HG03469 (cell line): ENCODE measurements around the gene DEGS1.
"Not testable (repeated sequence)": the region's sequence is repeated elsewhere in the genome, so short reads cannot be mapped to it uniquely, and the experiment has no call there.

Experiments used
- ATAC-seq: cut with Tn5 transposase; IDR thresholded peaks from one replicate; pipeline ENCODE4 v1.9.1; 2021; ENCODE audit warnings: mild to moderate bottlenecking, moderate library complexity, moderate number of reproducible peaks; ENCODE audit not compliant: unreplicated experiment

Gene DEGS1

GRCh38 chr1:224180783-224181452 is 2.1 kb upstream of the DEGS1 start:
- no peak for ATAC-seq

GRCh38 chr1:224181453-224181810 is 1.6 kb upstream of the DEGS1 start:
- no peak for ATAC-seq

DNA sequence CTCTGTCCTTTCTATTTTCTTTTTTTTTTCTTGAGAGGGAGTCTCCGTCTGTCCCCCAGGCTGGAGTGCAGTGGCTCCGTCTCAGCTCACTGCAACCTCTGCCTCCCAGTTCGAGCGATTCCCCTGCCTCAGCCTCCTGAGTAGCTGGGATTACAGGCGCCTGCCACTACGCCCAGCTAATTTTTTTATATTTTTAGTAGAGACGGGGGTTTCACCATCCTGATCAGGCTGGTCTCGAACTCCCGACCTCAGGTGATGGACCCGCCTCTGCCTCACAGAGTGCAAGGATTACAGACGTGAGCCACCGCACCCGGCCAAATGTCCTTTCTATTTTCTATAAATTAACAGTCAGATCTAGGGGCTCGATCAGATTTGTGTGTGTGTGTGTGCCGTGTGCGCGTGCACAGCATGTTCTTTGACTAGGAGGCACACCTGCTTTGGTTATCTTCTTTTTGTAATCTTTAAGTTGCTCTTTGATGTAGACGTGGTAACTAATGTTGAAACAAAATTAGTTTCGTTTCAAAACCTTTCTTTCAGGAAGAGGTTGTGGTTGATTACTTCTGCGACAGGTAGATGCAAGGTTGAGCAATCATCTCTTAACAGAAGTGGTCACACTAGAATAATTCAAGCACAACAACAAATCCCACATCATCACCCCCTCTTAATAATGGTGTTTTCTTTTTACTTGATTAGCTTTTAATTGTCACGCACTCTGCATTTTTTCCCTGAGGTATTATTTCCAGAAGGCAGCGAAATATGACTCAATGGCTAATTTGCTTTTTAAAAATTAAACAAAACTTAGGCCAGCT is 779 bp upstream of the DEGS1 start:
- peak; percentile 47 for ATAC-seq

DNA sequence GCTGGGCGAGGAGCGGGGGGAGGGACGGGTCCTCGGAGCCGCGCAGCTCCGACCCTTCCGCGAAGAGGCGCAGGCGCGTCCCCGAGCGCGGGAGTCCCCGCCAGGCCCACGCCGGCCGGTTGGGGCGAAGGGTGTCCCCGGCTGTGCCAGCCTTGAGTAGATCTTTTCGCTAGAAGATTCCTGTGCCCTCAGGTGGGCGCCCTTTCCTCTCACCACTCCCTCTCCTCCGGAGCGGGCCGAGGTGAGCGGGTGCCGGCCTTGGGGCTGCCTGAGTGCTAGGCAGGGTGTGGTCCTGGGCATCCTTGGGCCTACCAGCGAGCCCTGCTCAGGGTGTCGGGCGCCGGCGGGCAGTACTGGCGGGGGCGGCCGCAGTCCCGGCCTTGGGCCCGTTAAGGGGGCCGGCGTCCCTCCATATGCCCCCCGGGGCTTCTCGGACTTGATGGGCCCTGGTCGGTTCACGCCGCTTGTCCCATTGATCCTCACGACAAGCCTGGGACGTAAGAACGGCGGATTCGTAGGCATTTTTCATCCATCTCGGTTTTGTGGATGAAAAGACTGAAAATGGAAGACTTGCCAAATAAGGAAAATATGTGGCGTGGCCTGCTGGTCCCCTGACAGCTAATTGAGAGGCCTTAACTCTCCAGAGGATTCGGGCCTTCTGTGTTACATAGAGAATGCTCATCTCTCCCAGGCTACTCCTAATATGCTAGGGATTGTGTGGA is 712 bp downstream of the DEGS1 start:
- peak; percentile 34 for ATAC-seq

DNA sequence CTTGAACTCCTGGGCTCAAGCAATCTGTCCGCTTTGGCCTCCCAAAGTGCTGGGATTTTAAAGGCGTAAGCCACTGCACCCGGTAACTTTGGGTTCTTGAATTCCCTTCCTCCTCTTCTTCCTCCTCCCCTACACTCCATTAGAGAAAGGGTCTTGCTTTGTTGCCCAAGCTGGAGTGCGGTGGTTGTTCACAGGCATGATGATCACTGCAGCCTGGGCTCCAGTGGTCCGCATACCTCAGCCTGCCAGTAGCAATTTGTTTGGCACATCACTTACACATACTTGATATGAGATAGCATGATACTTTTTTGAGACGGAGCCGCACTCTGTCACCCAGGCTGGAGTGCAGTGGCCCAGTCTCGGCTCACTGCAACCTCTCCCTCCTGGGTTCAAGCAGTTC is 2.2 kb downstream of the DEGS1 start:
- no peak for ATAC-seq

- no peak for ATAC-seq
Observed at GRCh38 chr1:224188286-224188685, 5.2 kb downstream of the DEGS1 start.

DNA sequence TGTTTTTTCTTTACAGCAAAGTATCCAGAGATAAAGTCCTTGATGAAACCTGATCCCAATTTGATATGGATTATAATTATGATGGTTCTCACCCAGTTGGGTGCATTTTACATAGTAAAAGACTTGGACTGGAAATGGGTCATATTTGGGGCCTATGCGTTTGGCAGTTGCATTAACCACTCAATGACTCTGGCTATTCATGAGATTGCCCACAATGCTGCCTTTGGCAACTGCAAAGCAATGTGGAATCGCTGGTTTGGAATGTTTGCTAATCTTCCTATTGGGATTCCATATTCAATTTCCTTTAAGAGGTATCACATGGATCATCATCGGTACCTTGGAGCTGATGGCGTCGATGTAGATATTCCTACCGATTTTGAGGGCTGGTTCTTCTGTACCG is 6.5 kb downstream of the DEGS1 start:
- ATAC-seq, result no peak

DNA sequence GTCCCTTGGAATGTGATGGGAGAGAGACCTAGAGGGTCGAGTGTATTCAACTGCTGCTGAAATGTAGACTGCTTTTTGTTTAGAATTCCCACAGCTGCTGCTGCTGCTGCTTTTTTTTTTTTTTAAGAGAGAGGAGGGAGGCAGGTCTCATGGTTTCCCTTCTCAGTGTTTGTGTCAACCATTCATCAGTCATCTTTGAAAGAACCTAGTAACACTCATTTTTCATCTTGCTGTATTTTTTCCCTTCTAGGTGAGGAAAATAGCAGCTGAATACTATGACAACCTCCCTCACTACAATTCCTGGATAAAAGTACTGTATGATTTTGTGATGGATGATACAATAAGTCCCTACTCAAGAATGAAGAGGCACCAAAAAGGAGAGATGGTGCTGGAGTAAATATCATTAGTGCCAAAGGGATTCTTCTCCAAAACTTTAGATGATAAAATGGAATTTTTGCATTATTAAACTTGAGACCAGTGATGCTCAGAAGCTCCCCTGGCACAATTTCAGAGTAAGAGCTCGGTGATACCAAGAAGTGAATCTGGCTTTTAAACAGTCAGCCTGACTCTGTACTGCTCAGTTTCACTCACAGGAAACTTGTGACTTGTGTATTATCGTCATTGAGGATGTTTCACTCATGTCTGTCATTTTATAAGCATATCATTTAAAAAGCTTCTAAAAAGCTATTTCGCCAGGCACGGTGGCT is 9.2 kb downstream of the DEGS1 start:
- no peak for ATAC-seq

DNA sequence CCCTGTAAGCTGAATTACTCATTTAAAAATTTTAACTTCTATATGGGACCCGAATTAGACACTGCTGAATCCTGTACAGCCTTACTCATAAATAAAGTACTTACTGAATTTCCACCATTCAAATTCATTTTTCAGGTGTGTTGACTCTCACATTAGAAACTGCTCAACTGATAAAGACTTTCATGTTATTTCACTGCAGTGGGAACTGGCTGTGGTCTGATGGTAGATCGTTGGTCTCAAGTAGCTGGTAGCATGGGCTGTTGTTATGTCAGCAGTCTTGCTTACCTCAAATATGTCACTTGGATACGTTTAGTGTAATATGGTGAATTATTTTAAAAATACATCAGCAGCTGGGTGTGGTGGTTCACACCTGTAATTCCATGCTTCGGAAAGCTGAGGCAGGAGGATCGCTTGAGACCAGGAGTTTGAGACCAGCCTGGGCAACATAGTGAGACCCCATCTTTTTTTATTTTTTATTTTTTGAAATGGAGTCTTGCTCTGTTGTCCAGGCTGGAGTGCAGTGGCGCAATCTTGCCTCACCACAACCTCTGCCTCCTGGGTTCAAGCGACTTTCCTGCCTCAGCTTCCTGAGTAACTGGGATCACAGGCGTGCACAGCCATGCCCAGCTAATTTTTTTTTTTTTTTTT is 10.4 kb downstream of the DEGS1 start:
- ATAC-seq, result no peak

- ATAC-seq, result no peak
Observed at GRCh38 chr1:224196813-224197600, 14.0 kb downstream of the DEGS1 start.

DNA sequence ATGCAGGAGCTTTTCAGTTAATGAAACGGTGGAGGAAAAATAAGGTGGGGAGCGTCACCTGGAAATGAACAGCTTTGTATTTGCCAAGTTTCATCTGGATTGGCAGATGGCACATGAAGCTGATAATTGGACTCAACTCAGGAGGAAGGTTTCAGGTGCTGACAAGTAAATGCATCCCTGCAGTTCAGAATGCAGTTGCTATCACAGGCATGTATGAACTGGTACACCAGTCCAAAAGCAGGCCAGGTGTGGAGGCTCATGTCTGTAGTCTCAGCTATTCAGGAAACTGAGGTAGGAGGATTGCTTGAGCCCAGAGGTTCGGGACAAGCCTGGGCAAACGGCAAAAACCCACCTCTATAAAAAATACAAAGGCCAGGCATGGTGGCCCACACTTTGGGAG is 15.5 kb downstream of the DEGS1 start:
- ATAC-seq, result no peak

- no peak for ATAC-seq
Observed at GRCh38 chr1:224199679-224200078, 16.6 kb downstream of the DEGS1 start.

- ATAC-seq, result no peak
Observed at GRCh38 chr1:224201383-224201782, 18.3 kb downstream of the DEGS1 start.

GRCh38 chr1:224201853-224202252 is 18.8 kb downstream of the DEGS1 start:
- no peak for ATAC-seq

DNA sequence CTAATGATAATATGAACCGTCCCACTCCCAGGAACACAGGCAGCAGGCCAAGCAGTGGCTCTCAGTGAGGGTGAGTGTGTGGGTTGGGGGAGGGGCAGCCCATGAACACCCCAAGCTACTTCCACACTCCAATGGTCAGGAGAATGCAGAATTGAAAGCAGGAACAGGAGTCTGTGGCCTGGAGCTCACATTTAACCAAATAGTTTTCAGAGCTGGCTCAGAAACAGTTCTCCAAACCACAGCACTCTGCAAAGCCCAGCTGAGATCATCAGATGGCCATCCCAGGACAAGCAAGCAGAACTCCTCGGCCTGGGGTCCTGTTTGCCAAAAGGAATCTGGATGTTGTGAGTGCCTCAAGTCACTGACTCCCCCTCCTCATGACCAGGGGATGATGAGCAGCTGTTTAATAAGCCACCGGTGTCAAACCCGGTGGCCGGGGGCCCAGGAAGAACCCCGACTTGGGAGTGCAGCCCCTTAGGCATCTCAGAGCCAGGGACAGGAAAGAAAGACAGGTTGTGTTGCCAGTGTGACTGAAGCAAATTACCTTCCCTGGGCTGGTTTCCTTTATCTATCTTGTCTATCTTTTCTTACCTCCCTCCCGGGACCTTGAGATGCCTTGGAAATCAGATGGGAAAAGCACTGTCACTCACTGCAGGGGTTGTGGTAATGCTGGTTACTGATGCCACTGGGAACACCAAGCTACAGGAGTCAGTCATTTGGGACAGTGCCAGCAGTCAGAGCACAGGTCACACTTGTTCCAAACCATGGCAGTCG is 20.4 kb downstream of the DEGS1 start:
- peak; percentile 58 for ATAC-seq

- no peak for ATAC-seq
Observed at GRCh38 chr1:224205438-224205840, 22.4 kb downstream of the DEGS1 start.

GRCh38 chr1:224205931-224206538 is 23.0 kb downstream of the DEGS1 start:
- not testable (repeated sequence) for ATAC-seq

DNA sequence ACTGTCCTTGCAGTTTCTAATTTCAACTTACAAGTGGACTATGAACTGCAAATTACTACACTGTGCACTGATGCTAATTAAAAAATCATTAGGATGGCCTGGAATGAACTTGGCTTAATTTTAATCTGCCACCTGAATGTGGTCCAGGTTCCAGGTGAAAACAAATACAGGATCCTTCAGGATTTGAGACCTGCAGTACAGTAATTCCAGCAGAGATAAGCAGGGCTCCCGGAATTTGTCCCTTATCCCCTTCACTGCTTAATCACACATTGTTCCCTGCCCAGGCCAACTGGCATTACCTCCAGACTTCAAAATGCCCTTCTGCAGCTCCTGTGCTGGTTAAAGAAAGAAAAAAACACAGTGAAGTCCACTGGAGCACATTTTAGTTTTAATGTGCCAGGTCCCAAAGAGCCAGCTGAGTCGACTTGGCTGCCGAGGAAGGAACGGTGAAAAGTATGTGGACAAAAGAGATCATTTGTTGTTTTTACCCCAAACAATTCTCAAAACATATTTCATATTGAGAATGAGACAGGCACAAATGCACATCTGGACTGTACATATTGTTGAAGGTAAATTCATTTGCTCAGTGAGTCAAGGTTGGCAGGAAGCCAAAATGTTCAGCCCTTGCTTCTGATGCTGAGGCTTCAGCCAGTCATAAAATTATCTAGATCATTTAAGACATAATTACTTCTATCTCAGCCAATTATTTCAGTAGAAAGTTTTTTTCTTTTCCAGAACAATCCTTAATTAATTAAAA is 28.3 kb downstream of the DEGS1 start:
- ATAC-seq, result no peak
